ENCODE measurements around the gene SCNN1A. TPM values are rescaled to one million over a fixed set of nuclear protein-coding genes. Genes with fewer than 3 reads are reported as not detected.

Gene SCNN1A
- total and polyA plus RNA-seq, 2 donors (not counting 1 experiment from before 2014, with no cell fraction given), result 0.20 TPM; not detected in 1

DNA sequence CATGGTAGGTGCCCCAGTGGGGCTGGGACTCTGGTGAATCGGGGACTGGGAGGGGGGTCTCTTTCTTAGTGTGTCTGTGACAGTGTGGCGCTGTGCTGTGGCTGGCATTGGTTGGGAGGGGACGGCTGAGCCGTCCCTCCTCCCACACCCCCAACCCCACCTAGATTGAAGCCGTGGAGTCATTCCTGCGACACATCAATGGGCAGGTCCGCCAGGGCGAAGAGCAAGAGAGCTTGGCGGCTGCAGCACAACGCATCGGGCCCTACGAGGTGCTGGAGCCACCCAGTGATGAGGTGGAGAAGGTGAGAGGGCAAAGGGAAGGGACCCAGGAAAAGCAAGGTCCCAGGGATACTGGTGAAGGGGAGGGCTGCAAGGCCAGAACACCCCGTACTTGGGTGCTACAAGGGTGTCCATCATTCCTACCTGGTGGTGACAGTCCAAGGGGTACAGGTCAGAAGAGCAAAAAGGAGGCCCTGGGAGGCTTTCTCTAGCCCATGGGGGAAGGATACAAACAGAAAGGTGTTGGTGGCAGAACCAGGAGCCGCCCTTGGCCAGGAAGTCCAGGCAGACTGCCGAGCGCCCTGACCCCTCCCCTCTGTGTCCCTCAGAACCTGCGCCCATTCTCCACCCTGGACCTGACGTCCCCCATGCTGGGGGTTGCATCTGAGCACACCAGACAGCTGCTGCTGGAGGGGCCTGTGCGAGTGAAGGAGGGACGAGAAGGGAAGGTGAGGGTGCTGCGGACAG is 57.5 kb downstream of the SCNN1A start:
- Mint-ChIP-seq H3K27ac (no peak overlapping the region), H3K4me1 (peaks cover 3% of the 10 kb centered on the region), H3K4me3 (no peak overlapping the region), H3K9me3 (ENCODE audit: insufficient read depth) (no peaks in the 10 kb centered on the region), H3K27me3 (peaks cover 72% of the 10 kb centered on the region)
- ChIA-PET CTCF (no interaction called here), POLR2A (no interaction called here)
- H3K9ac ChIP-seq (ENCODE audit: low read length), result no peak overlapping the region
- no peak for TF ChIP-seq EZH2 (IDR thresholded peaks at IDR 0.05; ENCODE audit: borderline replicate concordance, insufficient read depth, low read depth, low read length, poor library complexity, severe bottlenecking)
- TF ChIP-seq, protein P1, sequence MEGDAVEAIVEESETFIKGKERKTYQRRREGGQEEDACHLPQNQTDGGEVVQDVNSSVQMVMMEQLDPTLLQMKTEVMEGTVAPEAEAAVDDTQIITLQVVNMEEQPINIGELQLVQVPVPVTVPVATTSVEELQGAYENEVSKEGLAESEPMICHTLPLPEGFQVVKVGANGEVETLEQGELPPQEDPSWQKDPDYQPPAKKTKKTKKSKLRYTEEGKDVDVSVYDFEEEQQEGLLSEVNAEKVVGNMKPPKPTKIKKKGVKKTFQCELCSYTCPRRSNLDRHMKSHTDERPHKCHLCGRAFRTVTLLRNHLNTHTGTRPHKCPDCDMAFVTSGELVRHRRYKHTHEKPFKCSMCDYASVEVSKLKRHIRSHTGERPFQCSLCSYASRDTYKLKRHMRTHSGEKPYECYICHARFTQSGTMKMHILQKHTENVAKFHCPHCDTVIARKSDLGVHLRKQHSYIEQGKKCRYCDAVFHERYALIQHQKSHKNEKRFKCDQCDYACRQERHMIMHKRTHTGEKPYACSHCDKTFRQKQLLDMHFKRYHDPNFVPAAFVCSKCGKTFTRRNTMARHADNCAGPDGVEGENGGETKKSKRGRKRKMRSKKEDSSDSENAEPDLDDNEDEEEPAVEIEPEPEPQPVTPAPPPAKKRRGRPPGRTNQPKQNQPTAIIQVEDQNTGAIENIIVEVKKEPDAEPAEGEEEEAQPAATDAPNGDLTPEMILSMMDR (IDR thresholded peaks at IDR 0.05), result no peak
- H3K79me2 ChIP-seq (ENCODE audit: control insufficient read depth, insufficient read depth, low read length), result no peaks in the 10 kb centered on the region
- no peak overlapping the region for H2AFZ ChIP-seq (ENCODE audit: insufficient read depth, low read depth, low read length, poor library complexity, severe bottlenecking)
- intact Hi-C loops (cut with micrococcal nuclease), result no loop called here
- no peak overlapping the region for H3K27ac ChIP-seq (ENCODE audit: low read length in 2 of 2)
- no peaks in the 10 kb centered on the region for H4K20me1 ChIP-seq (ENCODE audit: control insufficient read depth, insufficient read depth, low read length, poor library complexity, severe bottlenecking)
- H3K36me3 ChIP-seq (replicated peaks in 1 of 2; ENCODE audit: control extremely low read depth in 1 of 2, control insufficient read depth in 1 of 2, extremely low read depth in 1 of 2, insufficient read depth in 2 of 2, low read length in 1 of 2), result no peaks in the 10 kb centered on the region
- peaks cover 0 to 75% (median 36%) of the 10 kb centered on the region in 4 experiments for H3K27me3 ChIP-seq (replicated peaks in 1 of 4; ENCODE audit: control extremely low read depth in 1 of 4, control insufficient read depth in 3 of 4, insufficient read depth in 4 of 4, low read length in 3 of 4)
- peaks cover 4 to 11% of the 10 kb centered on the region in 2 donors for H3K4me1 ChIP-seq (ENCODE audit: control insufficient read depth in 2 of 2, insufficient read depth in 2 of 2, low read length in 2 of 2)
- H3K4me2 ChIP-seq (replicated peaks; ENCODE audit: low read depth, low read length, poor library complexity, severe bottlenecking), result no peak overlapping the region
- DNase-seq (no peak), ATAC-seq (ENCODE audit: low read depth) (no peak)
- 69% methylated on average over 15 of the region's 21 CpGs for WGBS (ENCODE audit: insufficient coverage)
- H3K9me3 ChIP-seq (ENCODE audit: control extremely low read depth in 1 of 3, control insufficient read depth in 2 of 3, insufficient read depth in 1 of 3, low read length in 2 of 3), result no peaks in the 10 kb centered on the region
- no peak overlapping the region for H3K4me3 ChIP-seq (ENCODE audit: control extremely low read depth in 1 of 5, extremely low read depth in 1 of 5, insufficient read depth in 1 of 5, low read depth in 2 of 5, low read length in 4 of 5)

- H2AFZ ChIP-seq (ENCODE audit: insufficient read depth, low read depth, low read length, poor library complexity, severe bottlenecking), result no peak overlapping the region
- no peak overlapping the region for H3K4me3 Mint-ChIP-seq
- no peaks in the 10 kb centered on the region for H3K9me3 Mint-ChIP-seq (ENCODE audit: insufficient read depth)
- H4K20me1 ChIP-seq (ENCODE audit: control insufficient read depth, insufficient read depth, low read length, poor library complexity, severe bottlenecking), result no peaks in the 10 kb centered on the region
- no peak overlapping the region for H3K27ac ChIP-seq (ENCODE audit: low read length in 2 of 2)
- H3K27me3 ChIP-seq (replicated peaks in 1 of 4; ENCODE audit: control extremely low read depth in 1 of 4, control insufficient read depth in 3 of 4, insufficient read depth in 4 of 4, low read length in 3 of 4), result peaks cover 0 to 76% (median 33%) of the 10 kb centered on the region in 4 experiments
- WGBS (ENCODE audit: insufficient coverage), result 95% methylated on average over 13 of the region's 21 CpGs
- no peaks in the 10 kb centered on the region for H3K79me2 ChIP-seq (ENCODE audit: control insufficient read depth, insufficient read depth, low read length)
- peaks cover 0 to 3% of the 10 kb centered on the region in 2 donors for H3K4me1 ChIP-seq (ENCODE audit: control insufficient read depth in 2 of 2, insufficient read depth in 2 of 2, low read length in 2 of 2)
- H3K4me2 ChIP-seq (replicated peaks; ENCODE audit: low read depth, low read length, poor library complexity, severe bottlenecking), result no peak overlapping the region
- ChIA-PET POLR2A (no interaction called here), CTCF (no interaction called here)
- no peak overlapping the region for H3K4me3 ChIP-seq (ENCODE audit: control extremely low read depth in 1 of 5, extremely low read depth in 1 of 5, insufficient read depth in 1 of 5, low read depth in 2 of 5, low read length in 4 of 5)
- H3K36me3 ChIP-seq (replicated peaks in 1 of 2; ENCODE audit: control extremely low read depth in 1 of 2, control insufficient read depth in 1 of 2, extremely low read depth in 1 of 2, insufficient read depth in 2 of 2, low read length in 1 of 2), result no peaks in the 10 kb centered on the region
- ATAC-seq (ENCODE audit: low read depth) (no peak), DNase-seq (no peak)
- peaks cover 71% of the 10 kb centered on the region for H3K27me3 Mint-ChIP-seq
- intact Hi-C loops (cut with micrococcal nuclease), result no loop called here
- TF ChIP-seq EZH2 (IDR thresholded peaks at IDR 0.05; ENCODE audit: borderline replicate concordance, insufficient read depth, low read depth, low read length, poor library complexity, severe bottlenecking), result no peak
- TF ChIP-seq, protein P1 (IDR thresholded peaks at IDR 0.05), result no peak
- peaks cover 2% of the 10 kb centered on the region for H3K4me1 Mint-ChIP-seq
- no peaks in the 10 kb centered on the region for H3K9me3 ChIP-seq (ENCODE audit: control extremely low read depth in 1 of 3, control insufficient read depth in 2 of 3, insufficient read depth in 1 of 3, low read length in 2 of 3)
- no peak overlapping the region for H3K9ac ChIP-seq (ENCODE audit: low read length)
- no peak overlapping the region for H3K27ac Mint-ChIP-seq
These were observed 58.3 kb downstream of the SCNN1A start for GRCh38 chr12:6316921-6317692.

Measured in B cell (primary cell).